IMR-90 (cell line): ENCODE data around the gene MLANA. TPM values are rescaled to one million over a fixed set of nuclear protein-coding genes. Genes with fewer than 3 reads are reported as not detected.

Experiments
- ATAC-seq: fragments of 200-7000 bp; cut with Tn5 transposase; 2 replicates; pipeline ENCODE4 v1.9.1; 2020; ENCODE audit warnings: low read depth, mild to moderate bottlenecking, moderate library complexity
- BruUV-seq: library from RNA; stranded (reverse); fragments of 400-500 nt; replicated peaks from 2 replicates; lab custom pipeline; 2021; lab: Mats Ljungman, UMichigan
- CTCF ChIA-PET: fragments of 300-600 bp; formaldehyde crosslinking; extraction: SDS; loops from one replicate; lab custom pipeline; 2021; ENCODE audit warnings: antibody characterized with exemption; lab: Yijun Ruan, JAX
- POLR2A ChIA-PET: fragments of 300-600 bp; sonication (Branson Sonifier 250); formaldehyde crosslinking; loops from one replicate; lab custom pipeline; 2022; ENCODE audit warnings: antibody characterized with exemption; ENCODE audit not compliant: unreplicated experiment; lab: Charles Lee
- DNase-seq: peaks from one replicate; pipeline ENCODE4 v3.0.0; 2013
- H2AFZ ChIP-seq: replicated peaks from 2 replicates; pipeline ENCODE3; 2013; ENCODE audit warnings: low read length, mild to moderate bottlenecking; ENCODE audit not compliant: poor library complexity
- H2AK5ac ChIP-seq: 2 replicates; pipeline ENCODE4 v1.6.1; 2013; ENCODE audit warnings: low read depth, low read length, inconsistent platforms
- H2AK9ac ChIP-seq: replicated peaks from 2 replicates; pipeline ENCODE3; 2013; ENCODE audit warnings: mild to moderate bottlenecking, low read depth, low read length, moderate library complexity; ENCODE audit not compliant: poor library complexity
- H2BK120ac ChIP-seq: 2 replicates; pipeline ENCODE4 v1.6.1; 2013; ENCODE audit warnings: low read depth, low read length, inconsistent platforms
- H2BK15ac ChIP-seq: 3 replicates; pipeline ENCODE4 v1.6.1; 2013; ENCODE audit warnings: low read depth, low read length, inconsistent platforms
- H2BK20ac ChIP-seq: 2 replicates; pipeline ENCODE4 v1.6.1; 2013; ENCODE audit warnings: low read depth, mild to moderate bottlenecking, inconsistent platforms, low read length, moderate library complexity
- H2BK5ac ChIP-seq: 2 replicates; pipeline ENCODE4 v1.6.1; 2013; ENCODE audit warnings: mild to moderate bottlenecking, low read depth, low read length, inconsistent platforms; ENCODE audit not compliant: poor library complexity, severe bottlenecking
- H3K14ac ChIP-seq: replicated peaks from 2 replicates; pipeline ENCODE4 v1.6.1; 2013; ENCODE audit warnings: low read depth, low read length, inconsistent platforms
- H3K18ac ChIP-seq: 2 replicates; pipeline ENCODE4 v1.6.1; 2013; ENCODE audit warnings: low read depth, low read length, control low read depth
- H3K23ac ChIP-seq: 2 replicates; pipeline ENCODE4 v1.6.1; 2013; ENCODE audit warnings: low read depth, low read length, inconsistent platforms
- H3K27ac ChIP-seq: 2 replicates; pipeline ENCODE4 v1.5.1; 2013; ENCODE audit warnings: mild to moderate bottlenecking, control low read depth, low read length; ENCODE audit not compliant: insufficient read depth
- H3K27me3 ChIP-seq: 2 replicates; pipeline ENCODE4 v1.6.1; 2013; ENCODE audit warnings: low read length; ENCODE audit not compliant: control insufficient read depth, insufficient read depth
- H3K36me3 ChIP-seq: 2 replicates; pipeline ENCODE4 v1.6.1; 2013; ENCODE audit warnings: low read length, mixed read lengths; ENCODE audit not compliant: control insufficient read depth, insufficient read depth
- H3K4ac ChIP-seq: 2 replicates; pipeline ENCODE4 v1.6.1; 2013; ENCODE audit warnings: low read depth, low read length, inconsistent platforms
- H3K4me1 ChIP-seq: 2 replicates; pipeline ENCODE4 v1.6.1; 2013; ENCODE audit warnings: low read length, mixed read lengths; ENCODE audit not compliant: control insufficient read depth, insufficient read depth
- H3K4me2 ChIP-seq: 2 replicates; pipeline ENCODE4 v1.6.1; 2013; ENCODE audit warnings: low read depth, mild to moderate bottlenecking, control low read depth, low read length, moderate library complexity
- H3K4me3 ChIP-seq: 2 replicates; pipeline ENCODE4 v1.5.1; 2013; ENCODE audit warnings: low read depth, mild to moderate bottlenecking, control low read depth, low read length, moderate library complexity; ENCODE audit not compliant: insufficient read depth
- H3K56ac ChIP-seq: 2 replicates; pipeline ENCODE4 v1.6.1; 2013; ENCODE audit warnings: low read length, inconsistent platforms; ENCODE audit not compliant: insufficient read depth; ENCODE audit errors: extremely low read depth
- H3K79me1 ChIP-seq, 2 experiments: 2 replicates each; pipeline ENCODE4 v1.6.1; 2013; ENCODE audit warnings: low read length in 2 of 2, inconsistent platforms in 1 of 2, low read depth in 1 of 2
- H3K9ac ChIP-seq: 2 replicates; pipeline ENCODE4 v1.6.1; 2013; ENCODE audit warnings: low read depth, low read length, control low read depth
- H3K9me1 ChIP-seq: 2 replicates; pipeline ENCODE4 v1.6.1; 2013; ENCODE audit warnings: low read length, inconsistent platforms; ENCODE audit not compliant: insufficient read depth
- H3K9me3 ChIP-seq: 2 replicates; pipeline ENCODE4 v1.6.1; 2013; ENCODE audit warnings: low read length; ENCODE audit not compliant: control insufficient read depth, insufficient read depth
- H4K20me1 ChIP-seq: 2 replicates; pipeline ENCODE4 v1.6.1; 2013; ENCODE audit warnings: low read length, inconsistent platforms; ENCODE audit not compliant: insufficient read depth
- H4K5ac ChIP-seq: 2 replicates; pipeline ENCODE4 v1.6.1; 2013; ENCODE audit warnings: mild to moderate bottlenecking, low read depth, low read length, control low read depth
- H4K8ac ChIP-seq, 2 experiments: 2 replicates each; pipeline ENCODE4 v1.6.1; 2013; ENCODE audit warnings: low read depth in 2 of 2, low read length in 2 of 2, control low read depth in 1 of 2, inconsistent platforms in 1 of 2
- H4K91ac ChIP-seq: 2 replicates; pipeline ENCODE4 v1.6.1; 2013; ENCODE audit warnings: low read depth, low read length, inconsistent platforms; ENCODE audit not compliant: insufficient read depth
- CHD1 ChIP-seq: IDR thresholded peaks from 2 replicates; pipeline ENCODE4 v1.6.1; 2012; ENCODE audit warnings: low read depth, low read length, improper control_type of control experiment
- FOS ChIP-seq: fragments of 150-350 bp; IDR thresholded peaks from 2 replicates; pipeline ENCODE4 v1.6.1; 2016; ENCODE audit warnings: low read depth, low read length
- MAFK ChIP-seq: IDR thresholded peaks from 2 replicates; pipeline ENCODE4 v1.6.1; 2012; ENCODE audit warnings: low read depth, low read length, improper control_type of control experiment
- MAZ ChIP-seq: IDR thresholded peaks from 2 replicates; pipeline ENCODE4 v1.6.1; 2012; ENCODE audit warnings: low read depth, mild to moderate bottlenecking, low read length, improper control_type of control experiment, moderate library complexity, borderline replicate concordance
- MXI1 ChIP-seq: IDR thresholded peaks from 2 replicates; pipeline ENCODE4 v1.6.1; 2012; ENCODE audit warnings: low read depth, mild to moderate bottlenecking, low read length, moderate library complexity, borderline replicate concordance
- RAD21 ChIP-seq: IDR thresholded peaks from 2 replicates; pipeline ENCODE4 v1.6.1; 2012; ENCODE audit warnings: low read length, improper control_type of control experiment
- RCOR1 ChIP-seq: IDR thresholded peaks from 2 replicates; pipeline ENCODE4 v1.6.1; 2012; ENCODE audit warnings: mild to moderate bottlenecking, low read length, improper control_type of control experiment; ENCODE audit not compliant: insufficient replicate concordance
- RFX5 ChIP-seq: IDR thresholded peaks from 2 replicates; pipeline ENCODE4 v1.8.0; 2012; ENCODE audit warnings: low read depth, mild to moderate bottlenecking, low read length, moderate library complexity
- WGBS, 2 experiments: methylation state at CpG; one replicate each; pipeline versions ENCODE4 v1.1.5 to v1.1.7; 2013; ENCODE audit warnings: missing lambda C conversion rate in 2 of 2; ENCODE audit not compliant: insufficient read length in 1 of 2; ENCODE audit errors: extremely low coverage in 2 of 2; 5-methylcytosine and 5-hydroxymethylcytosine counted together
- dilution Hi-C: fragments of 300-500 bp; cut with HindIII; formaldehyde crosslinking; loops from one replicate; pipeline ENCODE4 v1.14.3; 2018; ENCODE audit warnings: low sequenced_read_pairs; ENCODE audit not compliant: unreplicated experiment
- in situ Hi-C: fragments of 300-500 bp; cut with MboI; formaldehyde crosslinking; loops from 3 replicates; pipeline ENCODE4 v1.14.3; 2019; ENCODE audit warnings: low sequenced_read_pairs, inconsistent platforms, mixed read lengths
- intact Hi-C: fragments of 100-400 bp; cut with micrococcal nuclease; formaldehyde crosslinking; loops from 2 replicates; pipeline ENCODE4 v1.10.0; 2022
- polyA plus RNA-seq, 3 experiments: library from polyadenylated mRNA; depleted of rRNA; stranded (reverse); fragments of >200 nt; gene quantifications; 2 replicates each; pipeline ENCODE4 v1.2.3, GENCODE V29; 2012; ENCODE audit warnings: low replicate concordance in 1 of 3
- total RNA-seq: library from RNA; depleted of rRNA; stranded (reverse); fragments of >200 nt; gene quantifications from 2 replicates; pipeline ENCODE4 v1.2.3, GENCODE V29; 2012
- TF ChIP-seq, protein P1 (sequence below): conservative IDR thresholded peaks from 2 replicates; pipeline ENCODE4 v1.5.1; 2012; ENCODE audit warnings: mild to moderate bottlenecking, low read depth, low read length, improper control_type of control experiment

The MLANA gene
- total and polyA plus RNA-seq, 2 of the 4 experiments (the other 2 are of a cell fraction) = not detected

DNA sequence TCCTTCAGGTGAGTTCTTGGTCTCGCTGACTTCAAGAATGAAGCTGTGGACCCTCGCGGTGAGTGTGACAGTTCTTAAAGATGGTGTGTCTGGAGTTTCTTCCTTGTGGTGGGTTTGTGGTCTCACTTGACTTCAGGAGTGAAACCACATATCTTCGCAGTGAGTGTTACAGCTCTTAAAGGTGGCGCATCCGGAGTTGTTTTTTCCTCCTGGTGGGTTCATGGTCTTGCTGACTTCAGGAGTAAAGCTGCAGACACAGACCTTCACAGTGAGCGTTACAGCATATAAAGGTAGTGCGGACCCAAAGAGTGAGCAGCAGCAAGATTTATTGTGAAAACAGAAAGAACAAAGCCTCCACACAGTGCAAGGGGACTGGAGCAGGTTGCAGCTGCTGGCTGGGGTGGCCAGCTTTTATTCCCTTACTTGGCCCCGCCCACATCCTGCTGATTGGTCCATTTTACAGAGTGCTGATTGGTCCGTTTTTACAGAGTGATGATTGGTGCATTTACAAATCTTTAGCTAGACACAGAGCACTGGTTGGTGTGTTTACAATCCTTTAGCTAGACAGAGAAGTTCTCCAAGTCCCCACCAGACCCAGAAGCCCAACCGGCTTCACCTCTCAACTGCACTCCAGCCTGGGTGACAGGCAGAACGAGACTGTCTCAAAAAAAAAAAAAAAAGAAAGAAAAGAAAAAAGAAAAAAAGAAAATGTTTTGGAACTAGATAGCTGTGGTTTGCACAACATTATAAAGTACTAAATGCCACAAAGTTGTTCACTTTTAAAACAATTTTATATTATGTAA is 48.7 kb upstream of the MLANA start:
- in situ Hi-C loops = no loop called here
- no peak overlapping the region for H2AFZ ChIP-seq
- TF ChIP-seq FOS (no peak), RCOR1 (no peak), RFX5 (no peak), MAFK (no peak), MXI1 (no peak), CHD1 (no peak), MAZ (no peak), RAD21 (no peak)
- TF ChIP-seq, protein P1, sequence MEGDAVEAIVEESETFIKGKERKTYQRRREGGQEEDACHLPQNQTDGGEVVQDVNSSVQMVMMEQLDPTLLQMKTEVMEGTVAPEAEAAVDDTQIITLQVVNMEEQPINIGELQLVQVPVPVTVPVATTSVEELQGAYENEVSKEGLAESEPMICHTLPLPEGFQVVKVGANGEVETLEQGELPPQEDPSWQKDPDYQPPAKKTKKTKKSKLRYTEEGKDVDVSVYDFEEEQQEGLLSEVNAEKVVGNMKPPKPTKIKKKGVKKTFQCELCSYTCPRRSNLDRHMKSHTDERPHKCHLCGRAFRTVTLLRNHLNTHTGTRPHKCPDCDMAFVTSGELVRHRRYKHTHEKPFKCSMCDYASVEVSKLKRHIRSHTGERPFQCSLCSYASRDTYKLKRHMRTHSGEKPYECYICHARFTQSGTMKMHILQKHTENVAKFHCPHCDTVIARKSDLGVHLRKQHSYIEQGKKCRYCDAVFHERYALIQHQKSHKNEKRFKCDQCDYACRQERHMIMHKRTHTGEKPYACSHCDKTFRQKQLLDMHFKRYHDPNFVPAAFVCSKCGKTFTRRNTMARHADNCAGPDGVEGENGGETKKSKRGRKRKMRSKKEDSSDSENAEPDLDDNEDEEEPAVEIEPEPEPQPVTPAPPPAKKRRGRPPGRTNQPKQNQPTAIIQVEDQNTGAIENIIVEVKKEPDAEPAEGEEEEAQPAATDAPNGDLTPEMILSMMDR = no peak
- H2BK15ac ChIP-seq = no peak overlapping the region
- CTCF ChIA-PET = interaction anchor here (0.5 to 4.1 kb wide), 3 partner anchors 9 to 43 kb away, joined by 3 to 21 read pairs (median 6); partner anchors contain the start of gene ERMP1
- H3K9me3 ChIP-seq = no peaks in the 10 kb centered on the region
- H2BK20ac ChIP-seq = no peak overlapping the region
- no TSS peak for BruUV-seq
- H3K27ac ChIP-seq = no peak overlapping the region
- no peak overlapping the region for H3K23ac ChIP-seq
- H4K5ac ChIP-seq = no peak overlapping the region
- no peak overlapping the region for H3K18ac ChIP-seq
- no peak overlapping the region for H2BK120ac ChIP-seq
- no peak overlapping the region for H2AK9ac ChIP-seq
- WGBS, 2 experiments = 86% methylated on average over 1 of the region's 12 CpGs; no CpG with 5 or more reads in 1 of the 2 experiments
- no peak overlapping the region for H4K91ac ChIP-seq
- 0 out of 2 replicates have a peak, but pooled peaks cover 8% of the 10 kb centered on the region for H3K9me1 ChIP-seq
- H3K36me3 ChIP-seq = no peaks in the 10 kb centered on the region
- H3K4me1 ChIP-seq = peaks cover 17% of the 10 kb centered on the region
- H3K9ac ChIP-seq = no peak overlapping the region
- H3K4me3 ChIP-seq = no peak overlapping the region
- H3K27me3 ChIP-seq = peaks cover 8% of the 10 kb centered on the region
- H2AK5ac ChIP-seq = no peak overlapping the region
- no peaks in the 10 kb centered on the region for H3K79me1 ChIP-seq
- dilution Hi-C loops = no loop called here
- peaks cover 14% of the 10 kb centered on the region; the same call in 1 of the 2 replicates for H4K20me1 ChIP-seq
- no peak overlapping the region for H2BK5ac ChIP-seq
- no peak overlapping the region for H3K4ac ChIP-seq
- ATAC-seq = no peak
- intact Hi-C loops = no loop called here
- no peak overlapping the region for H3K56ac ChIP-seq
- H3K4me2 ChIP-seq = no peak overlapping the region
- H4K8ac ChIP-seq = no peak overlapping the region
- no peak for DNase-seq
- POLR2A ChIA-PET = no interaction called here
- H3K14ac ChIP-seq = no peak overlapping the region
